Measurements from ENCODE around the gene PSD. TPM values are rescaled to one million over a fixed set of nuclear protein-coding genes. Genes with fewer than 3 reads are reported as not detected.

PSD gene
- total RNA-seq, 1 donor from 2014 or later: under 0.01 TPM

DNA sequence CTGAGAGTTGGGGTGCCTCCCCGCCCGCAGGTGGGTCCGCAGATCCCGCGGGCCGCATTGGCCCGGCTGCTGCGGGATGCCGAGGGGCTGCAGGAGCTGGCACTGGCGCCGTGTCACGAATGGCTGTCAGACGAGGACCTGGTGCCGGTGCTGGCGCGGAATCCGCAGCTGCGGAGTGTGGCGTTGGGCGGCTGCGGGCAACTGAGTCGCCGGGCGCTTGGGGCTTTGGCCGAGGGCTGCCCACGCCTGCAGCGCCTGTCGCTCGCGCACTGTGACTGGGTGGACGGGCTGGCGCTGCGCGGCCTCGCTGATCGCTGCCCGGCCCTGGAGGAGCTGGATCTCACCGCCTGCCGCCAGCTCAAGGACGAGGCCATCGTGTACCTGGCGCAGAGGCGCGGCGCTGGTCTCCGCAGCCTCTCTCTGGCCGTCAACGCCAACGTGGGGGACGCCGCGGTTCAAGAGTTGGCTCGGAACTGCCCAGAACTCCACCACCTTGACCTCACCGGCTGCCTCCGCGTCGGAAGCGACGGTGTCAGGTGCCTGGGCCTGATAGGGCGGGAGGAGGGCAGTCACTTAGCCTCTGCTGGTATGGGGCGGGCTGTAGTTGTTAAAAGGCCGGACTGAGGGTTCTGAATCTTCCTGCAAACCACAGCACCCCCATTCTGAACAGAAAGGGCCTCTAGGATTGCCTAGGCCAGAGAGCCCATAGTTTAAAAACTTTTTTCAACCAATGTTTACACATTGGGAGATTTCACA, 3.4 kb upstream of the PSD start:
- TF ChIP-seq, protein P1, sequence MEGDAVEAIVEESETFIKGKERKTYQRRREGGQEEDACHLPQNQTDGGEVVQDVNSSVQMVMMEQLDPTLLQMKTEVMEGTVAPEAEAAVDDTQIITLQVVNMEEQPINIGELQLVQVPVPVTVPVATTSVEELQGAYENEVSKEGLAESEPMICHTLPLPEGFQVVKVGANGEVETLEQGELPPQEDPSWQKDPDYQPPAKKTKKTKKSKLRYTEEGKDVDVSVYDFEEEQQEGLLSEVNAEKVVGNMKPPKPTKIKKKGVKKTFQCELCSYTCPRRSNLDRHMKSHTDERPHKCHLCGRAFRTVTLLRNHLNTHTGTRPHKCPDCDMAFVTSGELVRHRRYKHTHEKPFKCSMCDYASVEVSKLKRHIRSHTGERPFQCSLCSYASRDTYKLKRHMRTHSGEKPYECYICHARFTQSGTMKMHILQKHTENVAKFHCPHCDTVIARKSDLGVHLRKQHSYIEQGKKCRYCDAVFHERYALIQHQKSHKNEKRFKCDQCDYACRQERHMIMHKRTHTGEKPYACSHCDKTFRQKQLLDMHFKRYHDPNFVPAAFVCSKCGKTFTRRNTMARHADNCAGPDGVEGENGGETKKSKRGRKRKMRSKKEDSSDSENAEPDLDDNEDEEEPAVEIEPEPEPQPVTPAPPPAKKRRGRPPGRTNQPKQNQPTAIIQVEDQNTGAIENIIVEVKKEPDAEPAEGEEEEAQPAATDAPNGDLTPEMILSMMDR (IDR thresholded peaks at IDR 0.05; ENCODE audit: insufficient read depth, low read length, severe bottlenecking): no peak
- no peak for FAIRE-seq
- peaks cover 2% of the 10 kb centered on the region for H3K27me3 ChIP-seq (ENCODE audit: control insufficient read depth, insufficient read depth, low read length)
- peak overlapping the region; percentile 89 for H3K4me3 ChIP-seq (ENCODE audit: low read depth, low read length)
- H3K36me3 ChIP-seq (ENCODE audit: control insufficient read depth, insufficient read depth, low read length): peaks cover 9% of the 10 kb centered on the region
- peak; percentile 23 for DNase-seq (ENCODE audit: low read depth)

DNA sequence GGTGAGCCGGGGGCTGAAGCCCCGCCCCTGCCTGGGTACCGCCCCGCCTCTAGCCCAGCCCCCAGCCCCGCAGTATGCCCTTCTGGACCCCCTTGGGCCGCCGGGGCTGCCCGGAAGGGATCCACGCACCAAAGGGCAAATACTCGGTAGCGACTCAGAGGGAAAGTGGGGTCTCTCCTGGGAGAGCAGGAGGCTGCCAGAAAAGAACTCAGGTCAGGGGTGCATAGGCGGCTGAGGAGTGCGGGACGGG, 2.8 kb upstream of the PSD start:
- Histone ChIP-seq H3K27me3 (ENCODE audit: control insufficient read depth, insufficient read depth, low read length) (peaks cover 2% of the 10 kb centered on the region), H3K4me3 (ENCODE audit: low read depth, low read length) (peak overlapping the region; percentile 89), H3K36me3 (ENCODE audit: control insufficient read depth, insufficient read depth, low read length) (peaks cover 9% of the 10 kb centered on the region)
- TF ChIP-seq, protein P1 (IDR thresholded peaks at IDR 0.05; ENCODE audit: insufficient read depth, low read length, severe bottlenecking): no peak
- DNase-seq (ENCODE audit: low read depth) (no peak), FAIRE-seq (no peak)

DNA sequence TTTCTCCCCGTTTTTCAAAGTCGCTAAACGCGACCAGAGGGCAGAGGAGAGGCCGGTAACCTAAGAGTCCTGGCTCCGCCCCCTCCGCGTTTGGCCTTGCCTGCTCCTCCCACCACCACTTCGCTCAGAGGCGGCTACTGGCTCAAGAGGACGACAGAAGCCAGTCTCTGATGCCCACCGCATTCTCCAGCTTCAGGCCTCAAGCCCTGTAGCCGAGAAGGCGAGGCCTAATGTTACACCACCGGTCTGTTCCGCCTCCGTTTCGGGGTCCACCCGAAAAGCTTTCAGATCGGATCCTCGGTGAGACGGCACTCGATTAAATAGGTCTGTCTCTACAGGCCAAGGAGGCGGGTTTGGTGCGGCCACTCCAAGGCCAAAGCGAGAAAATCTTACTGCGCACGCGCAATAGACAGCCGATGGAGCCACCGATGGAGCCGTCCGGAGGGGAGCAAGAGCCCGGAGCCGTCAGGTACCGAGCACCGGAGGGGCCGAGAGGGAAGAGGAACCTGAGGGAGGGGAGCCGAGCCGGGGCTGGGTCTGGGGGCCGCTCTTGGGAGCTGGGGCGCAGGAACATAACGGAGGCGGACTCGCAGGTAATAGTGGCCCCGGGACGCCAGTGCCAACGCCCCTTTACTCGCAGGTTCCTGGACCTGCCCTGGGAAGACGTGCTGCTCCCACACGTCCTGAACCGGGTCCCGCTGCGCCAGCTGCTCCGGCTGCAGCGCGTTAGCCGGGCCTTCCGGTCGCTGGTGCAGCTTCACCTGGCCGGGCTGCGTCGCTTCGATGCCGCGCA, 2.3 kb upstream of the PSD start, which contains the start of gene FBXL15:
TSS of gene FBXL15 (plus strand) at position 123 of the 793 bp plus-strand sequence. CDS start at position 417, 294 bp downstream.
- H3K36me3 ChIP-seq (ENCODE audit: control insufficient read depth, insufficient read depth, low read length): peaks cover 9% of the 10 kb centered on the region
- FAIRE-seq: no peak
- H3K4me3 ChIP-seq (ENCODE audit: low read depth, low read length): peak within 1 kb of the TSS; percentile 89
- H3K27me3 ChIP-seq (ENCODE audit: control insufficient read depth, insufficient read depth, low read length): peaks cover 2% of the 10 kb centered on the region
- TF ChIP-seq, protein P1 (IDR thresholded peaks at IDR 0.05; ENCODE audit: insufficient read depth, low read length, severe bottlenecking): no peak
- peak; percentile 87 for DNase-seq (ENCODE audit: low read depth)

- TF ChIP-seq, protein P1 (IDR thresholded peaks at IDR 0.05; ENCODE audit: insufficient read depth, low read length, severe bottlenecking): no peak
- Histone ChIP-seq H3K27me3 (ENCODE audit: control insufficient read depth, insufficient read depth, low read length) (peaks cover 2% of the 10 kb centered on the region), H3K36me3 (ENCODE audit: control insufficient read depth, insufficient read depth, low read length) (peaks cover 9% of the 10 kb centered on the region), H3K4me3 (ENCODE audit: low read depth, low read length) (peak overlapping the region; percentile 89)
- DNase-seq (ENCODE audit: low read depth): no peak
- FAIRE-seq: no peak
Measured at GRCh38 chr10:102420181-102420713, 1.7 kb upstream of the PSD start.

- H3K27me3 ChIP-seq (ENCODE audit: control insufficient read depth, insufficient read depth, low read length): peaks cover 4% of the 10 kb centered on the region
- TF ChIP-seq, protein P1 (IDR thresholded peaks at IDR 0.05; ENCODE audit: insufficient read depth, low read length, severe bottlenecking): no peak
- DNase-seq (ENCODE audit: low read depth) (no peak), FAIRE-seq (no peak)
- peak overlapping the region; percentile 89 for H3K4me3 ChIP-seq (ENCODE audit: low read depth, low read length)
- peaks cover 9% of the 10 kb centered on the region for H3K36me3 ChIP-seq (ENCODE audit: control insufficient read depth, insufficient read depth, low read length)
Measured at GRCh38 chr10:102419269-102420180, 940 bp upstream of the PSD start.
